Prostate gland (tissue), 2 donors: ENCODE results near the gene ACAT1. TPM values are rescaled to one million over a fixed set of nuclear protein-coding genes. Genes with fewer than 3 reads are reported as not detected.

ENCODE experiments used
- DNase-seq: peaks from one replicate; pipeline ENCODE4 v3.0.0-alpha.2; 2019; ENCODE audit warnings: low spot score
- H3K27ac ChIP-seq, 2 donors: fragments of 200-600 bp; sonication (generic); 2 replicates each; pipeline ENCODE4 v1.5.1; 2017 to 2019
- H3K27me3 ChIP-seq: fragments of 200-600 bp; sonication (generic); replicated peaks from 2 replicates; pipeline ENCODE4 v1.5.1; 2019; ENCODE audit not compliant: insufficient read depth
- H3K36me3 ChIP-seq, 2 donors: fragments of 200-600 bp; sonication (generic); 1 replicate in 1 of 2; 2 replicates in 1 of 2; pipeline versions ENCODE4 v1.5.1 to v1.8.1; 2017 to 2019
- H3K4me1 ChIP-seq: fragments of 200-600 bp; sonication (generic); replicated peaks from 2 replicates; pipeline ENCODE4 v1.5.1; 2019
- H3K4me3 ChIP-seq, 2 donors: fragments of 200-600 bp; sonication (generic); 2 replicates each; pipeline ENCODE4 v1.5.1; 2017 to 2019
- H3K9me3 ChIP-seq: fragments of 200-600 bp; sonication (generic); 2 replicates; pipeline ENCODE4 v1.5.1; 2017
- POLR2A ChIP-seq: fragments of 450-650 bp; IDR thresholded peaks from one replicate; pipeline ENCODE4 v1.6.1; 2016; ENCODE audit warnings: antibody characterized with exemption, mild to moderate bottlenecking
- POLR2AphosphoS5 ChIP-seq: sonication (generic); formaldehyde crosslinking; IDR thresholded peaks from one replicate; pipeline ENCODE4 v1.6.1; 2017; ENCODE audit warnings: antibody characterized with exemption
- WGBS: methylation state at CpG from one replicate; pipeline ENCODE4 v1.1.5; 2018; 5-methylcytosine and 5-hydroxymethylcytosine counted together
- intact Hi-C: fragments of 100-400 bp; cut with DNase I; formaldehyde crosslinking; loops from one replicate; pipeline ENCODE4 v1.14.2; 2022
- total RNA-seq, 2 donors: library from RNA; depleted of rRNA; stranded (reverse); fragments of >200 nt; gene quantifications; one replicate each; pipeline ENCODE4 v1.1.0, GENCODE V29; 2016
- TF ChIP-seq, protein P1 (sequence below), 4 experiments: fragments of 200-600 bp in 2 of 4; fragments of 450-650 bp in 2 of 4; sonication (generic) in 2 of 4; IDR thresholded peaks; 1 replicate in 3 of 4; 2 replicates in 1 of 4; pipeline ENCODE4 v1.5.1; 2016 to 2019; ENCODE audit warnings: antibody characterized with exemption in 4 of 4, mild to moderate bottlenecking in 2 of 4, moderate library complexity in 2 of 4

The ACAT1 gene
- total RNA-seq, 2 donors from 2014 or later, result 65.1 to 152 TPM

DNA sequence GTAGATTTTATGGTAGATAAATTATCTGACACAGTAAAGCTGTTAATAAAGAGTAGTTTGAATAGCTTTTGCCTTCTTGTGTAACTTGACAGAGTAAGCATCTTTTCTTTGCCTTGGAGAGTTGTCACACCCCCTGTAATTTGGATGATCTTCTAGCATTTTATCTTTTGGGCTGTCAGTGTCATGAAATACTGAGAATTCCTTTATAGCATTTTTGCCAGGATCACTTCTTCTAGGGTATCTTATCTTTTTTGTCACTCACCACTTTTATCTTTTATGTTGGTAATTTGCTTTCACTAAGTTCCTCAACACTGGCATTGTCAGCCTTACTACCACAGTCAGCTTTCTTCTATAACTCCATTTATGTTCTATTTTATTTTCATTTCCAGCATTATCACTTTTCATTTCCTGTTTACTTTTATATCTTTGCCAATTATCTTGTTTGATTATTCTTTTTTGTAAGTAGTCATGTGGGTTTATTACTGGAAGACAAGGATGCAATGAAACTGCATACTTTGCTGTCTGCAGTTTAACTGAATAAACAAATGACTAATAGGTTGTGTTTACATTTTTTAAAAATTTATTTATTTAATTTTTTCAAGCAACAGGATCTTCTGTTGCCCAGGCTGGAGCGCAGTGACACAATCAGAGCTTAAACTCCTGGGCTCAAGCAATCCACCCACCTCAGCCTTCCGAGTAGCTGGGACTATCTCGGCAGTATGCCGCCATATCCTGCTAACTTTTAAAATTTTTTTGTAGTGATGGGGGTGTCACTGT lies 28.1 kb upstream of the ACAT1 start:
- TF ChIP-seq POLR2AphosphoS5, result peak; percentile 79
- no peak for TF ChIP-seq POLR2A
- no peaks in the 10 kb centered on the region for H3K9me3 ChIP-seq
- DNase-seq, result peak; percentile 9
- no peaks in the 10 kb centered on the region for H3K27me3 ChIP-seq
- peak overlapping the region in 1 of 2 donors; percentile 16 for H3K27ac ChIP-seq
- intact Hi-C loops, result no loop called here
- no peak overlapping the region for H3K4me3 ChIP-seq
- WGBS, result 74% methylated on average over 4 of the region's 4 CpGs
- no peaks in the 10 kb centered on the region for H3K4me1 ChIP-seq
- H3K36me3 ChIP-seq, result peaks cover 0 to 4% of the 10 kb centered on the region in 2 donors

DNA sequence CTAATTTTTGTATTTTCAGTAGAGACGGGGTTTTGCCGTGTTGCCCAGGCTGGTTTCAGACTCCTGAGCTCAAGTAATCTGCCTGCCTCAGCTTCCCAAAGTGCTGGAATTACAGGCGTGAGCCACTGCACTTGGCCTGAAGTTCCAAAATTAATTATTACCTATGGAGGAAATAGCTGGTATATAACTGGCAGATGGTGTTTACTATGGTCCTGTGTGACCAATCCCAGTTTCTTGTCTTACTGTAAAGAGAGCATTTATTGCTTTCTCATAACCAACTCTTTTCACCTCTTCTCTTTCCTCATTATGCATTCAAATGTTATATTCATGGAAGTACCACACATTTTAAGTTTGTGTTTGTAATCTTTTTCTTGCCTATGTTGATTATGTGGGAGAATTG lies 24.2 kb upstream of the ACAT1 start:
- TF ChIP-seq POLR2A (no peak), POLR2AphosphoS5 (no peak)
- TF ChIP-seq, protein P1, sequence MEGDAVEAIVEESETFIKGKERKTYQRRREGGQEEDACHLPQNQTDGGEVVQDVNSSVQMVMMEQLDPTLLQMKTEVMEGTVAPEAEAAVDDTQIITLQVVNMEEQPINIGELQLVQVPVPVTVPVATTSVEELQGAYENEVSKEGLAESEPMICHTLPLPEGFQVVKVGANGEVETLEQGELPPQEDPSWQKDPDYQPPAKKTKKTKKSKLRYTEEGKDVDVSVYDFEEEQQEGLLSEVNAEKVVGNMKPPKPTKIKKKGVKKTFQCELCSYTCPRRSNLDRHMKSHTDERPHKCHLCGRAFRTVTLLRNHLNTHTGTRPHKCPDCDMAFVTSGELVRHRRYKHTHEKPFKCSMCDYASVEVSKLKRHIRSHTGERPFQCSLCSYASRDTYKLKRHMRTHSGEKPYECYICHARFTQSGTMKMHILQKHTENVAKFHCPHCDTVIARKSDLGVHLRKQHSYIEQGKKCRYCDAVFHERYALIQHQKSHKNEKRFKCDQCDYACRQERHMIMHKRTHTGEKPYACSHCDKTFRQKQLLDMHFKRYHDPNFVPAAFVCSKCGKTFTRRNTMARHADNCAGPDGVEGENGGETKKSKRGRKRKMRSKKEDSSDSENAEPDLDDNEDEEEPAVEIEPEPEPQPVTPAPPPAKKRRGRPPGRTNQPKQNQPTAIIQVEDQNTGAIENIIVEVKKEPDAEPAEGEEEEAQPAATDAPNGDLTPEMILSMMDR (IDR thresholded peaks at IDR 0.05), result no peak
- intact Hi-C loops, result no loop called here
- WGBS, result 96% methylated on average over 3 of the region's 3 CpGs
- Histone ChIP-seq H3K27me3 (no peaks in the 10 kb centered on the region), H3K27ac (no peak overlapping the region), H3K4me1 (no peaks in the 10 kb centered on the region), H3K36me3 (peaks cover 0 to 4% of the 10 kb centered on the region in 2 donors), H3K9me3 (no peaks in the 10 kb centered on the region), H3K4me3 (no peak overlapping the region)
- DNase-seq, result no peak

DNA sequence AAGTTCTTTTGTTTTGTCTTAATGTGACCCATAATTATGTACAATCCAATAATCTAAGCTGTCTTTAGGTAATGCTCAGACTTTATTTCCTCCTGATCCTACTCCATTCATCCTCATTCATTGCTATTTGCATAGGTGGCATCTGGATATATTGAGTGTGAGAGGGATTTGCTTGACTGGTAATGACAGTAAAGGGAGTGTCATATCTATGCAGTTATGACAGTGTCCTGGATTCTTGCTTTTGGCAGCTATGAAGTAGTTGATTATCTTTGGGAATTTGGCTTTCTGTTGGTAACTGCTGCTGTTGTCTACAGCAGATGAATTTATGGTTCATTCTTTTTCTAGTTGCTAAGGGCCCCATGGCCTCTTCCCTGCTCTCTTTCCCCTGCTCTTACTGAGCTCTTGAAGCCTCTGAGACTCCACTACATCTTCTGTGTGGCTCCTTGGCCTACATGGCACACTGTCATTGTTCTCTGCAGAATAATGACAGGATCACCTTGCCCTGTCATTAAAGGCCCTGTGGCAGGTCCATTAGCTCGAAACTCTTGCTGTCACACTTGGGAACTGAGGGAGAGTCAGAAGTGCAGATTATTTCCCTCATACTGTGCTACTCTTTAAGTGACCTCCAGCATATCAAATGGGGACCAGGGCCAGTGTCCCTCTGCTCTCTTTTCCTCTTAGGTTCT lies 20.1 kb upstream of the ACAT1 start:
- DNase-seq, result no peak
- no peak overlapping the region for H3K27ac ChIP-seq
- no peaks in the 10 kb centered on the region for H3K4me1 ChIP-seq
- intact Hi-C loops, result no loop called here
- no peaks in the 10 kb centered on the region for H3K27me3 ChIP-seq
- peaks cover 0 to 4% of the 10 kb centered on the region in 2 donors for H3K36me3 ChIP-seq
- 84% methylated on average over 1 of the region's 1 CpG for WGBS
- H3K9me3 ChIP-seq, result no peaks in the 10 kb centered on the region
- no peak overlapping the region for H3K4me3 ChIP-seq
- TF ChIP-seq POLR2AphosphoS5 (no peak), POLR2A (no peak)
- TF ChIP-seq, protein P1 (IDR thresholded peaks at IDR 0.05), result no peak

DNA sequence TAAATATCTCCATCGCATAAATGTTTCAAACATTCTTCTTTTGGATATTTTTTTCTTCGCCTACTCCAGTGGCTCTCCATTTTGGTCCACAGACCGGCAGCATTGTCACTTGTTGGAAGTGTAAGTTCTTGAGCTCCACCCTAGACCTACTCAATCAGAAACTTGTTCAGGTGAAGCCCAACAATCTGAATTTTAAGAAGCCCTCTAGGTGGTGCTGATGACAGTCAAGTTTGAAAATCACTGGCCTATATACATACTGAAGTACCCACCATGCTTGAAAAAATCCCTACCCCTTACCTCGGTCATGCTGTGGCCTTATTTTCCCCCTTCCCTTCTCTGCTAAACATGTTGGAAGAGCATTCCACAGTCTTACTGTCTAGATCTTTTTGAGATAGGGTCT lies 10.2 kb upstream of the ACAT1 start:
- Histone ChIP-seq H3K27me3 (no peaks in the 10 kb centered on the region), H3K27ac (no peak overlapping the region), H3K4me3 (no peak overlapping the region), H3K9me3 (no peaks in the 10 kb centered on the region), H3K36me3 (no peaks in the 10 kb centered on the region), H3K4me1 (no peaks in the 10 kb centered on the region)
- no peak for DNase-seq
- intact Hi-C loops, result no loop called here
- no peak for TF ChIP-seq POLR2AphosphoS5
- 91% methylated on average over 4 of the region's 4 CpGs for WGBS

DNA sequence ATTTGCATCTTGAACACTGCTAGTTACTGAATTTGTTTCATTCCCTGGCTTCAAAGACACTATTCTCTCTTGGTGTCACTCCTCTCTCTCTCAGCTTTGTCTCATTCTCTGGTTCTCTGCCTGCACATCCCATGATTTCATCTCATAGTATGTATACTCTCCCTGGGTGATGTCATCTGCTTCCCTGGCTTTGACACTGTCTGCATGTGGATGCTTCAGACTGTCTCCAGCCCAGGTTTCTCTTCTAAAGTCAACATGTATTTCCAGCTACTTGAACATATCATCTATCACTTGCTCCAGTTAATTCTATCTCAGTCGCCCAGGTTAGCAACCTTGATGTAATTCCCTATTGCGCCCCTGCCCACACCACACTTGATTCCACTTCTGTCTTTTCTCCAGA lies 9.3 kb upstream of the ACAT1 start:
- intact Hi-C loops, result no loop called here
- Histone ChIP-seq H3K27me3 (no peaks in the 10 kb centered on the region), H3K27ac (no peak overlapping the region), H3K36me3 (no peaks in the 10 kb centered on the region), H3K4me1 (no peaks in the 10 kb centered on the region), H3K9me3 (no peaks in the 10 kb centered on the region), H3K4me3 (no peak overlapping the region)
- no peak for TF ChIP-seq POLR2A
- WGBS, result 87% methylated on average over 2 of the region's 2 CpGs
- DNase-seq, result no peak

DNA sequence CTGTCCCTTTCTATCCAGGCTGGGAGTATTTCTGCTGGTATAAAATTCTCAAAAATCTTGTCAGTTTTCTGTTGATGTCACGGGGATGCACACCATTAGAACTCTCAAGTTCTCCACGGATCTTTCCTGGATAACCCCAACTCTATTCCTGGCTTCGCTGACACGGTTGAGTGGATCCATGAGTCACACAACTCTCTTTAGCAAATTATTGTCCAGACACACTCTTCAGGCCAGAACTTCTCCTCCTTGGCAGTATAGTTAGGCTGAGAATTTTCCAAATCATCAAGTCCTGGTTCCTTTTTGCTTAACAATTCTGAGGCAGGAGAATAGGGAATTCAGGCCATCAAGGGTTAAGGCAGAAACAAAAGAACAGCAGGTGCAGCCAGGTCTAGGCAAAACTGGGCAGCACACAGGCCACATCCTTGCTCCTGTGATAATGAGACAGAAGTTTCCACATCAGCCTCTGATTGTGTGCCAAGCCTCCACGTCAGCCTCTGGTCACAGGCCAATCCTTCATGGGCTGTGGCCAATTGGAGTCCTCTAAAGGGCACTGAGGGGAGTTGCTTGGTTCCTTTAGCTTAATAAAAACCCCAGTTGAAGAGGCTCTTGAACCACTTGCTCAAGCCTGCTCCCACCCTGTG lies 5.7 kb upstream of the ACAT1 start:
- Histone ChIP-seq H3K4me3 (no peak overlapping the region), H3K27me3 (no peaks in the 10 kb centered on the region), H3K9me3 (no peaks in the 10 kb centered on the region), H3K27ac (peak overlapping the region in 1 of 2 donors; percentile 53), H3K4me1 (no peaks in the 10 kb centered on the region), H3K36me3 (no peaks in the 10 kb centered on the region)
- TF ChIP-seq, protein P1 (IDR thresholded peaks at IDR 0.05), result no peak
- TF ChIP-seq POLR2A, result no peak
- peak; percentile 73 for TF ChIP-seq POLR2AphosphoS5
- intact Hi-C loops, result loop anchor here (5.0 kb wide), 1 partner anchor 108 kb away; the partner anchor contains the start of gene CUL5
- 30% methylated on average over 5 of the region's 5 CpGs for WGBS
- peak; percentile 67 for DNase-seq
